HepG2 (cell line): ENCODE results near the gene KCNK7. TPM values are rescaled to one million over a fixed set of nuclear protein-coding genes. Genes with fewer than 3 reads are reported as not detected.

Experiments used
- CREM ChIP-seq, 2 experiments: sonication (generic) in 1 of 2; formaldehyde crosslinking in 1 of 2; IDR thresholded peaks; 2 replicates each; pipeline versions ENCODE4 v1.4.0 to v1.6.1; 2016 to 2020; ENCODE audit warnings: antibody characterized with exemption in 1 of 2, mild to moderate bottlenecking in 1 of 2, missing genetic modification reagents in 1 of 2
- HOMEZ ChIP-seq: IDR thresholded peaks from 2 replicates; pipeline ENCODE4 v1.6.1; 2016; ENCODE audit warnings: low read depth
- ONECUT2 ChIP-seq: sonication (generic); formaldehyde crosslinking; IDR thresholded peaks from 2 replicates; pipeline ENCODE4 v1.4.0; 2020; ENCODE audit warnings: missing genetic modification reagents
- PRDM10 ChIP-seq: sonication (generic); formaldehyde crosslinking; IDR thresholded peaks from 2 replicates; pipeline ENCODE4 v1.4.0; 2020; ENCODE audit warnings: low read depth, missing genetic modification reagents
- PRDM4 ChIP-seq: sonication (generic); formaldehyde crosslinking; IDR thresholded peaks from 2 replicates; pipeline ENCODE4 v1.9.0; 2021; ENCODE audit warnings: missing genetic modification reagents, borderline replicate concordance
- RAD21 ChIP-seq: fragments of 450-650 bp; formaldehyde crosslinking; IDR thresholded peaks from 2 replicates; pipeline ENCODE4 v1.5.0; 2020; ENCODE audit warnings: mild to moderate bottlenecking
- RFX3 ChIP-seq: IDR thresholded peaks from 2 replicates; pipeline ENCODE4 v1.6.1; 2016; ENCODE audit warnings: missing biosample characterization, missing genetic modification reagents
- SSRP1 ChIP-seq: IDR thresholded peaks from 2 replicates; pipeline ENCODE4 v1.6.1; 2016; ENCODE audit warnings: control low read depth
- XBP1 ChIP-seq: sonication (generic); formaldehyde crosslinking; IDR thresholded peaks from 2 replicates; pipeline ENCODE4 v1.5.0; 2020; ENCODE audit warnings: missing genetic modification reagents
- polyA plus RNA-seq, 8 experiments: library from polyadenylated mRNA; depleted of rRNA in 3 of 8; stranded (reverse) in 7 of 8; unstranded in 1 of 8; fragments of >200 nt; fragmentation: Illumina TruSeq in 4 of 8; extraction: Trizol in 4 of 8; gene quantifications; 2 replicates each; pipeline versions ENCODE4 v1.2.1 to v1.2.3, GENCODE V29; 2011 to 2016; ENCODE audit warnings: low read depth in 4 of 8, missing spikeins in 1 of 8, mixed read lengths in 1 of 8; ENCODE audit not compliant: insufficient read depth in 1 of 8
- total RNA-seq, 5 experiments: library from RNA; depleted of rRNA; stranded (reverse); fragments of >200 nt; fragmentation: Illumina TruSeq; extraction: Trizol; gene quantifications; 2 replicates each; pipeline ENCODE4 v1.2.3, GENCODE V29; 2016; ENCODE audit warnings: low read depth in 1 of 5
- TF ChIP-seq, protein P1 (sequence below): sonication (generic); formaldehyde crosslinking; IDR thresholded peaks from 2 replicates; pipeline ENCODE4 v1.5.0; 2020; ENCODE audit warnings: mild to moderate bottlenecking, missing genetic modification reagents
- TF ChIP-seq, protein P2 (sequence below): sonication (generic); formaldehyde crosslinking; IDR thresholded peaks from 2 replicates; pipeline ENCODE4 v1.9.0; 2021; ENCODE audit warnings: missing genetic modification reagents, mild to moderate bottlenecking, borderline replicate concordance
- TF ChIP-seq, protein P3 (sequence below): sonication (generic); formaldehyde crosslinking; IDR thresholded peaks from 2 replicates; pipeline ENCODE4 v1.4.0; 2020; ENCODE audit warnings: missing genetic modification reagents

The KCNK7 gene
- total and polyA plus RNA-seq, 2 of the 13 experiments (the other 11 are each of a cell fraction or from before 2014, with no cell fraction given) = 0.11 TPM; not detected in 1

GRCh38 chr11:65569973-65570918 lies 25.4 kb downstream of the KCNK7 start, which contains the start of gene ZNRD2 (continued):
- TF ChIP-seq HOMEZ (CRISPR knock-in tag) (no peak), CREM (IDR thresholded peaks at IDR 0.05) (peak; percentile 99), CREM (CRISPR knock-in tag; IDR thresholded peaks at IDR 0.05) (peak; percentile 95), PRDM4 (0 out of 2 replicates have a peak, but pooled peaks have one; percentile 51), SSRP1 (CRISPR knock-in tag) (no peak), RFX3 (peak; percentile 50; the same call in 1 of the 2 replicates), ONECUT2 (CRISPR knock-in tag) (no peak), RAD21 (CRISPR knock-in tag) (peak; percentile 87), XBP1 (no peak), PRDM10 (CRISPR knock-in tag) (peak; percentile 92)
- TF ChIP-seq, protein P1, sequence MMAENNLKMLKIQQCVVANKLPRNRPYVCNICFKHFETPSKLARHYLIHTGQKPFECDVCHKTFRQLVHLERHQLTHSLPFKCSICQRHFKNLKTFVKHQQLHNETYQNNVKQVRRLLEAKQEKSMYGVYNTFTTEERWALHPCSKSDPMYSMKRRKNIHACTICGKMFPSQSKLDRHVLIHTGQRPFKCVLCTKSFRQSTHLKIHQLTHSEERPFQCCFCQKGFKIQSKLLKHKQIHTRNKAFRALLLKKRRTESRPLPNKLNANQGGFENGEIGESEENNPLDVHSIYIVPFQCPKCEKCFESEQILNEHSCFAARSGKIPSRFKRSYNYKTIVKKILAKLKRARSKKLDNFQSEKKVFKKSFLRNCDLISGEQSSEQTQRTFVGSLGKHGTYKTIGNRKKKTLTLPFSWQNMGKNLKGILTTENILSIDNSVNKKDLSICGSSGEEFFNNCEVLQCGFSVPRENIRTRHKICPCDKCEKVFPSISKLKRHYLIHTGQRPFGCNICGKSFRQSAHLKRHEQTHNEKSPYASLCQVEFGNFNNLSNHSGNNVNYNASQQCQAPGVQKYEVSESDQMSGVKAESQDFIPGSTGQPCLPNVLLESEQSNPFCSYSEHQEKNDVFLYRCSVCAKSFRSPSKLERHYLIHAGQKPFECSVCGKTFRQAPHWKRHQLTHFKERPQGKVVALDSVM (CRISPR knock-in tag) = peak; percentile 55
- TF ChIP-seq, protein P2, sequence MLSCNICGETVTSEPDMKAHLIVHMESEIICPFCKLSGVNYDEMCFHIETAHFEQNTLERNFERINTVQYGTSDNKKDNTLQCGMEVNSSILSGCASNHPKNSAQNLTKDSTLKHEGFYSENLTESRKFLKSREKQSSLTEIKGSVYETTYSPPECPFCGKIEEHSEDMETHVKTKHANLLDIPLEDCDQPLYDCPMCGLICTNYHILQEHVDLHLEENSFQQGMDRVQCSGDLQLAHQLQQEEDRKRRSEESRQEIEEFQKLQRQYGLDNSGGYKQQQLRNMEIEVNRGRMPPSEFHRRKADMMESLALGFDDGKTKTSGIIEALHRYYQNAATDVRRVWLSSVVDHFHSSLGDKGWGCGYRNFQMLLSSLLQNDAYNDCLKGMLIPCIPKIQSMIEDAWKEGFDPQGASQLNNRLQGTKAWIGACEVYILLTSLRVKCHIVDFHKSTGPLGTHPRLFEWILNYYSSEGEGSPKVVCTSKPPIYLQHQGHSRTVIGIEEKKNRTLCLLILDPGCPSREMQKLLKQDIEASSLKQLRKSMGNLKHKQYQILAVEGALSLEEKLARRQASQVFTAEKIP (CRISPR knock-in tag) = no peak
- TF ChIP-seq, protein P3, sequence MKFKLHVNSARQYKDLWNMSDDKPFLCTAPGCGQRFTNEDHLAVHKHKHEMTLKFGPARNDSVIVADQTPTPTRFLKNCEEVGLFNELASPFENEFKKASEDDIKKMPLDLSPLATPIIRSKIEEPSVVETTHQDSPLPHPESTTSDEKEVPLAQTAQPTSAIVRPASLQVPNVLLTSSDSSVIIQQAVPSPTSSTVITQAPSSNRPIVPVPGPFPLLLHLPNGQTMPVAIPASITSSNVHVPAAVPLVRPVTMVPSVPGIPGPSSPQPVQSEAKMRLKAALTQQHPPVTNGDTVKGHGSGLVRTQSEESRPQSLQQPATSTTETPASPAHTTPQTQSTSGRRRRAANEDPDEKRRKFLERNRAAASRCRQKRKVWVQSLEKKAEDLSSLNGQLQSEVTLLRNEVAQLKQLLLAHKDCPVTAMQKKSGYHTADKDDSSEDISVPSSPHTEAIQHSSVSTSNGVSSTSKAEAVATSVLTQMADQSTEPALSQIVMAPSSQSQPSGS (CRISPR knock-in tag) = peak; percentile 90
